MM.1S (cell line): ENCODE data around the gene KLF6.

ENCODE experiments used
- EZH2 ChIP-seq: fragments of 300-600 bp; sonication (generic); optimal IDR thresholded peaks from 2 replicates; pipeline ENCODE3; 2017; ENCODE audit warnings: low read depth, mild to moderate bottlenecking, antibody characterized with exemption, low read length, mixed read lengths
- TF ChIP-seq, protein P1 (sequence below): fragments of 300-600 bp; sonication (generic); IDR thresholded peaks from 2 replicates; pipeline ENCODE4 v1.5.1; 2016; ENCODE audit warnings: antibody characterized with exemption, low read length, mixed read lengths

DNA sequence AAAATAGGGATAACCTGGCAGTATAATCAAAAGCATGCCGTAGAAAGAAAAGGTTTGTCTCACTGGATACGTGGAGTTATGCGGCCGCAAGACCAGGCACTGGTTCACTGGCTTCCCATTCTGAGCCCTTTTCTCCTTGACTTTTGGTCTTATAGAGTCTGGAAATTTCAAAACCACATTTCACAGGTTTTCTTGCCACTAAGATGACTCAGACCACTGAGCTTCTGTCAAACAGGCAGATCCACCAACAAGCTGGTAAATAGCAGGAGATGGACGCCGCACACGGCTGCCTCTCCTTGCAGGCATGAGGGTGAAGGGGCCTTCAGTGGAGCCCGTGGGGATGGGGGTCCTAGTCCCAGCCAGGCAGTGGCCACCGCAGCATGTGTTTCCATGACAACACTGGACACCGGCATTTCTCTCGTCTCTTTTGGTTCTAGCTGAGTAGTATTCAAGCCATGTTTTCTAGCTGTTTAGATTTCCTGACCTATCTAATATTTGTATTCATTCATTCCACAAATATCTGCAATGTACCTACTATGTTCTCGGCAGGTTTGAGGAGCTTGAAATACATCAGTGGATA lies 55.5 kb downstream of the KLF6 start:
- TF ChIP-seq, protein P1, sequence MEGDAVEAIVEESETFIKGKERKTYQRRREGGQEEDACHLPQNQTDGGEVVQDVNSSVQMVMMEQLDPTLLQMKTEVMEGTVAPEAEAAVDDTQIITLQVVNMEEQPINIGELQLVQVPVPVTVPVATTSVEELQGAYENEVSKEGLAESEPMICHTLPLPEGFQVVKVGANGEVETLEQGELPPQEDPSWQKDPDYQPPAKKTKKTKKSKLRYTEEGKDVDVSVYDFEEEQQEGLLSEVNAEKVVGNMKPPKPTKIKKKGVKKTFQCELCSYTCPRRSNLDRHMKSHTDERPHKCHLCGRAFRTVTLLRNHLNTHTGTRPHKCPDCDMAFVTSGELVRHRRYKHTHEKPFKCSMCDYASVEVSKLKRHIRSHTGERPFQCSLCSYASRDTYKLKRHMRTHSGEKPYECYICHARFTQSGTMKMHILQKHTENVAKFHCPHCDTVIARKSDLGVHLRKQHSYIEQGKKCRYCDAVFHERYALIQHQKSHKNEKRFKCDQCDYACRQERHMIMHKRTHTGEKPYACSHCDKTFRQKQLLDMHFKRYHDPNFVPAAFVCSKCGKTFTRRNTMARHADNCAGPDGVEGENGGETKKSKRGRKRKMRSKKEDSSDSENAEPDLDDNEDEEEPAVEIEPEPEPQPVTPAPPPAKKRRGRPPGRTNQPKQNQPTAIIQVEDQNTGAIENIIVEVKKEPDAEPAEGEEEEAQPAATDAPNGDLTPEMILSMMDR: no peak
- no peak for TF ChIP-seq EZH2
